T-cell (primary cell): ENCODE measurements around the gene SMC1B. TPM values are rescaled to one million over a fixed set of nuclear protein-coding genes. Genes with fewer than 3 reads are reported as not detected.
"Not testable (repeated sequence)": the region's sequence is repeated elsewhere in the genome, so short reads cannot be mapped to it uniquely, and the experiment has no call there.

Source experiments
- ATAC-seq, 4 experiments: fragments of 200-7000 bp in 3 of 4; fragments of 150-1000 bp in 1 of 4; cut with Tn5 transposase; replicated peaks in 1 of 4; 1 replicate in 3 of 4; 2 replicates in 1 of 4; pipeline ENCODE4 v1.10.0; 2021; ENCODE audit warnings: moderate library complexity in 3 of 4, mild to moderate bottlenecking in 2 of 4, moderate number of reproducible peaks in 1 of 4
- CTCF ChIA-PET, 2 donors: fragments of 300-600 bp; sonication (Branson Sonifier 250); formaldehyde crosslinking; loops; one replicate each; lab custom pipeline; 2022; ENCODE audit warnings: antibody characterized with exemption in 2 of 2; lab: Charles Lee
- POLR2A ChIA-PET, 2 donors: fragments of 300-600 bp; sonication (Branson Sonifier 250); formaldehyde crosslinking; loops; one replicate each; lab custom pipeline; 2022; ENCODE audit warnings: antibody characterized with exemption in 2 of 2; lab: Charles Lee
- DNase-seq, 35 experiments: peaks; one replicate each; pipeline versions ENCODE4 v3.0.0 to v3.0.0-alpha.2; 2013 to 2023
- H3K27ac ChIP-seq: one replicate; pipeline ENCODE4 v1.5.1; 2013; ENCODE audit warnings: low read length
- H3K27me3 ChIP-seq, 2 experiments: replicated peaks in 1 of 2; 1 replicate in 1 of 2; 2 replicates in 1 of 2; pipeline versions ENCODE4 v1.6.1 to v1.7.0; 2013; ENCODE audit warnings: low read length in 1 of 2, mixed read lengths in 1 of 2; ENCODE audit not compliant: control insufficient read depth in 2 of 2, insufficient read depth in 2 of 2; ENCODE audit errors: extremely low read depth in 1 of 2
- H3K36me3 ChIP-seq, 2 donors: 1 replicate in 1 of 2; 2 replicates in 1 of 2; pipeline versions ENCODE4 v1.6.1 to v1.7.0; 2013; ENCODE audit warnings: low read length in 1 of 2; ENCODE audit not compliant: control insufficient read depth in 2 of 2, insufficient read depth in 1 of 2; ENCODE audit errors: extremely low read depth in 1 of 2
- H3K4me1 ChIP-seq, 2 experiments: 1 replicate in 1 of 2; 2 replicates in 1 of 2; pipeline versions ENCODE4 v1.6.1 to v1.7.0; 2013; ENCODE audit warnings: low read length in 2 of 2, mixed read lengths in 1 of 2; ENCODE audit not compliant: insufficient read depth in 2 of 2, control insufficient read depth in 1 of 2; ENCODE audit errors: extremely low read depth in 1 of 2
- H3K4me3 ChIP-seq, 2 donors: 1 replicate in 1 of 2; 2 replicates in 1 of 2; pipeline versions ENCODE4 v1.5.1 to v1.7.0; 2013; ENCODE audit warnings: mild to moderate bottlenecking in 2 of 2, low read length in 1 of 2, moderate library complexity in 1 of 2; ENCODE audit not compliant: control insufficient read depth in 1 of 2; ENCODE audit errors: extremely low read depth in 1 of 2
- H3K9me3 ChIP-seq: 2 replicates; pipeline ENCODE4 v1.7.0; 2013
- H3K27ac Mint-ChIP-seq, 2 donors: one replicate each; pipeline ENCODE4 v1.8.0; 2020 to 2021; ENCODE audit warnings: mild to moderate bottlenecking in 2 of 2, mixed read lengths in 2 of 2
- H3K27me3 Mint-ChIP-seq, 2 donors: one replicate each; pipeline ENCODE4 v1.8.0; 2021 to 2022; ENCODE audit warnings: mixed read lengths in 2 of 2
- H3K36me3 Mint-ChIP-seq: one replicate; pipeline ENCODE4 v1.8.0; 2021; ENCODE audit warnings: mixed read lengths
- H3K4me1 Mint-ChIP-seq, 3 donors: one replicate each; pipeline ENCODE4 v1.8.0; 2020 to 2022; ENCODE audit warnings: mixed read lengths in 3 of 3, mild to moderate bottlenecking in 1 of 3
- H3K4me3 Mint-ChIP-seq, 3 donors: one replicate each; pipeline ENCODE4 v1.8.0; 2020 to 2022; ENCODE audit warnings: mild to moderate bottlenecking in 3 of 3, mixed read lengths in 3 of 3, moderate library complexity in 3 of 3
- H3K9me3 Mint-ChIP-seq, 3 donors: one replicate each; pipeline ENCODE4 v1.8.0; 2020 to 2022; ENCODE audit warnings: mixed read lengths in 3 of 3
- WGBS: methylation state at CpG from one replicate; pipeline ENCODE4 v1.1.5; 2013; ENCODE audit warnings: missing lambda C conversion rate; ENCODE audit not compliant: insufficient coverage; 5-methylcytosine and 5-hydroxymethylcytosine counted together
- total RNA-seq, 35 experiments: library from RNA in 6 of 35; stranded (reverse) in 6 of 35; fragments of 120-200 nt in 1 of 35; gene quantifications; one replicate each; pipeline versions ENCODE4 v1.2.1 to v1.2.4 and lab custom pipeline; 2013 to 2026

Gene SMC1B
- total RNA-seq, 5 donors from 2014 or later (not counting 1 experiment from before 2014, with no cell fraction given): 0.06 to 0.12 (median 0.06) TPM; not detected in 2

GRCh38 chr22:45298934-45299505, 114.4 kb downstream of the SMC1B start:
- WGBS: 78% methylated on average over 6 of the region's 15 CpGs
- H3K36me3 Mint-ChIP-seq: no peaks in the 10 kb centered on the region
- H3K9me3 Mint-ChIP-seq: no peaks in the 10 kb centered on the region
- peaks cover 26 to 28% (median 28%) of the 10 kb centered on the region in 3 donors for H3K4me1 Mint-ChIP-seq
- H3K4me3 Mint-ChIP-seq: no peak overlapping the region
- ChIA-PET CTCF (no interaction called here), POLR2A (no interaction called here)
- Histone ChIP-seq H3K27me3 (no peaks in the 10 kb centered on the region), H3K4me1 (peaks cover 6 to 33% of the 10 kb centered on the region in 2 experiments), H3K9me3 (no peaks in the 10 kb centered on the region), H3K36me3 (no peaks in the 10 kb centered on the region), H3K27ac (no peak overlapping the region), H3K4me3 (no peak overlapping the region)
- ATAC-seq (no peak), DNase-seq (no peak)
- H3K27ac Mint-ChIP-seq: peak overlapping the region; percentile 43 to 71
- H3K27me3 Mint-ChIP-seq: no peaks in the 10 kb centered on the region

GRCh38 chr22:45296628-45297297, 116.6 kb downstream of the SMC1B start:
- Histone ChIP-seq H3K36me3 (no peaks in the 10 kb centered on the region), H3K27ac (peak overlapping the region; percentile 70), H3K4me1 (peaks cover 6 to 33% of the 10 kb centered on the region in 2 experiments), H3K9me3 (no peaks in the 10 kb centered on the region), H3K27me3 (no peaks in the 10 kb centered on the region), H3K4me3 (no peak overlapping the region)
- H3K27ac Mint-ChIP-seq: peak overlapping the region; percentile 92 to 94
- peak; percentile 22 to 72 (median 43) for DNase-seq
- peaks cover 26 to 29% (median 28%) of the 10 kb centered on the region in 3 donors for H3K4me1 Mint-ChIP-seq
- no peaks in the 10 kb centered on the region for H3K9me3 Mint-ChIP-seq
- no peaks in the 10 kb centered on the region for H3K36me3 Mint-ChIP-seq
- POLR2A ChIA-PET: interaction anchor here in 1 of 2 donors (0.6 kb wide), 1 partner anchor 134 kb away, joined by 3 read pairs; no protein-coding TSS in a partner anchor
- H3K4me3 Mint-ChIP-seq: peak overlapping the region; percentile 1 to 61 (median 31)
- 10% methylated on average over 4 of the region's 13 CpGs for WGBS
- CTCF ChIA-PET: interaction anchor here in 1 of 2 donors (0.6 to 0.7 kb wide), 2 partner anchors 77 to 100 kb away, joined by 3 to 4 read pairs; no protein-coding TSS in a partner anchor
- no peaks in the 10 kb centered on the region for H3K27me3 Mint-ChIP-seq
- ATAC-seq: peak; percentile 94 to 97 (median 97)

DNA sequence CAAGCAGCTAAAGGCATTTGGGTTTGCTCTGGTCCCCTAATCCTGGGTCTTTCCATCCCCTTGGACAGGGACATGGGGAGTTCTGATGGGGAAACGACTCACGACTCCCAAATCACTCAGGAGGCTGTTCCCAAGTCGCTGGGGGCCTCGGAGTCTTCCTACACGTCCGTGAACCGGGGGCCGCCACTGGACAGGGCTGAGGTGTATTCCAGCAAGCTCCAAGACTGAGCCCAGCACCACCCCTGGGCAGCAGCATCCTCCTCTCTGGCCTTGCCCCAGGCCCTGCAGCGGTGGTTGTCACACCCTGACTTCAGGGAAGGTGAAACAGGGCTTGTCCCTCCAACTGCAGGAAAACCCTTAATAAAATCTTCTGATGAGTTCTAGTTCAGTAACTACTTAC, 117.9 kb downstream of the SMC1B start:
- no peak overlapping the region for H3K4me3 ChIP-seq
- no peaks in the 10 kb centered on the region for H3K27me3 ChIP-seq
- H3K4me3 Mint-ChIP-seq: no peak overlapping the region
- no peaks in the 10 kb centered on the region for H3K36me3 ChIP-seq
- no peak overlapping the region for H3K27ac ChIP-seq
- H3K4me1 Mint-ChIP-seq: peaks cover 26 to 29% (median 28%) of the 10 kb centered on the region in 3 donors
- H3K4me1 ChIP-seq: peaks cover 6 to 40% of the 10 kb centered on the region in 2 experiments
- no peaks in the 10 kb centered on the region for H3K36me3 Mint-ChIP-seq
- CTCF ChIA-PET: no interaction called here
- no peaks in the 10 kb centered on the region for H3K9me3 Mint-ChIP-seq
- H3K27ac Mint-ChIP-seq: peak overlapping the region; percentile 92 to 94
- no peaks in the 10 kb centered on the region for H3K27me3 Mint-ChIP-seq
- no peak for DNase-seq
- POLR2A ChIA-PET: no interaction called here
- WGBS: 88% methylated on average over 8 of the region's 9 CpGs
- ATAC-seq: no peak
- H3K9me3 ChIP-seq: no peaks in the 10 kb centered on the region

DNA sequence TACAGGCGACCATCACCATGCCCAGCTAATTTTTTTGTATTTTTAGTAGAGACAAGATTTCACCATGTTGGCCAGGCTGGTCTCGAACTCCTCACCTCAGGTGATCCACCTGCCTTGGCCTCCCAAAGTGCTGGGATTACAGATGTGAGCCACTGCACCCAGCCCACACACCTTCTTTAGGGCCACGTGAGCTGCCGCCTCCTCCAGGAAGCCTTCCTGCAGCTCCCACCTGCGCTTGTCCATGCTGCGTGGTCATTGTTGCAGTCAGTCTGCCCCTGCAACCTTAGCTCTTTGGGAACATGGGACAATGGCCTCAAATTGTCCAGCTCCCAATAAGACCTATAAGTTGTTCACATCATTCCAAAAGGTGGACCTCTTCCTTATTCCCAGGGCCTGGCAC, 118.4 kb downstream of the SMC1B start:
- H3K27me3 ChIP-seq, H3K27ac ChIP-seq, H3K27me3 Mint-ChIP-seq, H3K4me3 ChIP-seq, CTCF ChIA-PET, DNase-seq, H3K4me3 Mint-ChIP-seq, H3K9me3 Mint-ChIP-seq, ATAC-seq, H3K9me3 ChIP-seq, H3K36me3 Mint-ChIP-seq, H3K36me3 ChIP-seq, POLR2A ChIA-PET: not testable (repeated sequence)
- WGBS: 100% methylated on average over 5 of the region's 6 CpGs
- H3K4me1 ChIP-seq: peaks cover 6 to 45% of the 10 kb centered on the region in 2 experiments
- peaks cover 26 to 29% (median 28%) of the 10 kb centered on the region in 3 donors for H3K4me1 Mint-ChIP-seq
- H3K27ac Mint-ChIP-seq: peak overlapping the region in 1 of 2 donors; percentile 55

Other genes with a start within 250 kb of the SMC1B start
- 100 to 1,000 TPM in 4 of 5 donors, 10 to 100 TPM in 1; 97.0 to 151 (median 126) TPM for gene NUP50, start 249.7 kb downstream of the SMC1B start, total RNA-seq
- gene KIAA0930, start 172.7 kb downstream of the SMC1B start, total RNA-seq: 10 to 100 TPM; 21.2 to 40.2 (median 30.8) TPM
- gene UPK3A, start 128.7 kb downstream of the SMC1B start, total RNA-seq: not detected
- gene FAM118A, start 103.7 kb downstream of the SMC1B start, total RNA-seq: 100 to 1,000 TPM in 4 of 5 donors, 10 to 100 TPM in 1; 53.5 to 394 (median 154) TPM
- gene RIBC2, start 94 bp upstream of the SMC1B start, total RNA-seq: under 1 TPM in 3 of 5 donors, not detected in 2; 0.61 to 0.89 (median 0.78) TPM
- gene FBLN1, start 89.3 kb upstream of the SMC1B start, total RNA-seq: 1 to 10 TPM in 2 of 5 donors, under 1 TPM in 1, not detected in 2; 0.96 to 1.5 (median 1.0) TPM